Measurements from ENCODE around the gene TBCD. TPM values are rescaled to one million over a fixed set of nuclear protein-coding genes. Genes with fewer than 3 reads are reported as not detected.
A peak's percentile ranks its signal among the peaks of the same experiment; 100 is the strongest.
"Not testable (repeated sequence)": the region's sequence is repeated elsewhere in the genome, so short reads cannot be mapped to it uniquely, and the experiment has no call there.

Gene TBCD
- total RNA-seq, 5 donors from 2014 or later (not counting 1 experiment from before 2014, with no cell fraction given): 94.4 to 262 (median 223) TPM

- ATAC-seq (replicated peaks in 1 of 4): no peak
- Mint-ChIP-seq H3K36me3 (peaks cover 7% of the 10 kb centered on the region), H3K27me3 (no peaks in the 10 kb centered on the region), H3K9me3 (no peaks in the 10 kb centered on the region), H3K4me1 (peaks cover 41 to 60% (median 41%) of the 10 kb centered on the region in 3 donors), H3K4me3 (peak overlapping the region in 2 of 3 donors; percentile 67 to 73), H3K27ac (peak overlapping the region; percentile 85 to 88)
- H3K27ac ChIP-seq (ENCODE audit: low read length): no peak overlapping the region
- no peak overlapping the region for H3K4me3 ChIP-seq (ENCODE audit: control insufficient read depth in 1 of 2, extremely low read depth in 1 of 2, low read length in 1 of 2)
- 93% methylated on average over 11 of the region's 15 CpGs for WGBS (ENCODE audit: insufficient coverage)
- H3K9me3 ChIP-seq: no peaks in the 10 kb centered on the region
- H3K27me3 ChIP-seq (replicated peaks in 1 of 2; ENCODE audit: control insufficient read depth in 2 of 2, extremely low read depth in 1 of 2, insufficient read depth in 2 of 2, low read length in 1 of 2): no peaks in the 10 kb centered on the region
- CTCF ChIA-PET: no interaction called here
- H3K4me1 ChIP-seq (ENCODE audit: control insufficient read depth in 1 of 2, extremely low read depth in 1 of 2, insufficient read depth in 2 of 2, low read length in 2 of 2): peaks cover 17 to 26% of the 10 kb centered on the region in 2 experiments
- DNase-seq: no peak
- peaks cover 0 to 3% of the 10 kb centered on the region in 2 donors for H3K36me3 ChIP-seq (ENCODE audit: control insufficient read depth in 2 of 2, extremely low read depth in 1 of 2, insufficient read depth in 1 of 2, low read length in 1 of 2)
- POLR2A ChIA-PET: no interaction called here
These were observed 233.0 kb downstream of the TBCD start for GRCh38 chr17:82984751-82985427.

- peaks cover 10% of the 10 kb centered on the region for H3K36me3 Mint-ChIP-seq
- Histone ChIP-seq H3K36me3 (ENCODE audit: control insufficient read depth in 2 of 2, extremely low read depth in 1 of 2, insufficient read depth in 1 of 2, low read length in 1 of 2) (peaks cover 0 to 3% of the 10 kb centered on the region in 2 donors), H3K4me3 (ENCODE audit: control insufficient read depth in 1 of 2, extremely low read depth in 1 of 2, low read length in 1 of 2) (no peak overlapping the region), H3K27ac (ENCODE audit: low read length) (peak overlapping the region; percentile 66), H3K9me3 (no peaks in the 10 kb centered on the region), H3K4me1 (ENCODE audit: control insufficient read depth in 1 of 2, extremely low read depth in 1 of 2, insufficient read depth in 2 of 2, low read length in 2 of 2) (peaks cover 17 to 26% of the 10 kb centered on the region in 2 experiments), H3K27me3 (replicated peaks in 1 of 2; ENCODE audit: control insufficient read depth in 2 of 2, extremely low read depth in 1 of 2, insufficient read depth in 2 of 2, low read length in 1 of 2) (no peaks in the 10 kb centered on the region)
- ChIA-PET POLR2A (no interaction called here), CTCF (no interaction called here)
- peaks cover 40 to 56% (median 41%) of the 10 kb centered on the region in 3 donors for H3K4me1 Mint-ChIP-seq
- H3K9me3 Mint-ChIP-seq: no peaks in the 10 kb centered on the region
- H3K27me3 Mint-ChIP-seq: no peaks in the 10 kb centered on the region
- peak overlapping the region; percentile 85 to 88 for H3K27ac Mint-ChIP-seq
- WGBS (ENCODE audit: insufficient coverage): 100% methylated on average over 1 of the region's 11 CpGs
- ATAC-seq (replicated peaks in 1 of 4): no peak
- peak in 1 of 35 experiments; percentile 23 for DNase-seq
- H3K4me3 Mint-ChIP-seq: peak overlapping the region; percentile 59 to 73 (median 67)
These were observed 233.6 kb downstream of the TBCD start for GRCh38 chr17:82985428-82985805.

GRCh38 chr17:82985973-82986372 lies 234.1 kb downstream of the TBCD start:
- ChIA-PET CTCF (interaction anchor here in 1 of 2 donors (0.6 kb wide), 1 partner anchor 35 kb away, joined by 3 read pairs; no protein-coding TSS in a partner anchor), POLR2A (no interaction called here)
- 6% methylated on average over 10 of the region's 17 CpGs for WGBS (ENCODE audit: insufficient coverage)
- Mint-ChIP-seq H3K9me3 (no peaks in the 10 kb centered on the region), H3K4me1 (peaks cover 37 to 52% (median 41%) of the 10 kb centered on the region in 3 donors), H3K36me3 (peaks cover 10% of the 10 kb centered on the region), H3K4me3 (peak overlapping the region; percentile 59 to 73 (median 67)), H3K27me3 (no peaks in the 10 kb centered on the region), H3K27ac (peak overlapping the region; percentile 85 to 88)
- DNase-seq: peak; percentile 27 to 76 (median 61)
- H3K9me3 ChIP-seq: no peaks in the 10 kb centered on the region
- peaks cover 0 to 3% of the 10 kb centered on the region in 2 donors for H3K36me3 ChIP-seq (ENCODE audit: control insufficient read depth in 2 of 2, extremely low read depth in 1 of 2, insufficient read depth in 1 of 2, low read length in 1 of 2)
- H3K27me3 ChIP-seq (replicated peaks in 1 of 2; ENCODE audit: control insufficient read depth in 2 of 2, extremely low read depth in 1 of 2, insufficient read depth in 2 of 2, low read length in 1 of 2): no peaks in the 10 kb centered on the region
- peak; percentile 92 to 97 (median 96) for ATAC-seq (replicated peaks in 1 of 4)
- H3K27ac ChIP-seq (ENCODE audit: low read length): peak overlapping the region; percentile 66
- H3K4me3 ChIP-seq (ENCODE audit: control insufficient read depth in 1 of 2, extremely low read depth in 1 of 2, low read length in 1 of 2): peak overlapping the region; percentile 14 to 56
- H3K4me1 ChIP-seq (ENCODE audit: control insufficient read depth in 1 of 2, extremely low read depth in 1 of 2, insufficient read depth in 2 of 2, low read length in 2 of 2): peaks cover 17 to 26% of the 10 kb centered on the region in 2 experiments

GRCh38 chr17:82989051-82989450 lies 237.2 kb downstream of the TBCD start:
- DNase-seq; H3K36me3 ChIP-seq (ENCODE audit: control insufficient read depth in 2 of 2, extremely low read depth in 1 of 2, insufficient read depth in 1 of 2, low read length in 1 of 2); H3K9me3 ChIP-seq; H3K27ac ChIP-seq (ENCODE audit: low read length); POLR2A ChIA-PET; H3K4me3 ChIP-seq (ENCODE audit: control insufficient read depth in 1 of 2, extremely low read depth in 1 of 2, low read length in 1 of 2); H3K27me3 Mint-ChIP-seq; H3K27ac Mint-ChIP-seq; H3K27me3 ChIP-seq (replicated peaks in 1 of 2; ENCODE audit: control insufficient read depth in 2 of 2, extremely low read depth in 1 of 2, insufficient read depth in 2 of 2, low read length in 1 of 2); ATAC-seq (replicated peaks in 1 of 4); H3K4me3 Mint-ChIP-seq: not testable (repeated sequence)
- Mint-ChIP-seq H3K9me3 (peaks cover 5 to 22% (median 11%) of the 10 kb centered on the region in 3 donors), H3K4me1 (peaks cover 31 to 46% (median 38%) of the 10 kb centered on the region in 3 donors), H3K36me3 (peaks cover 35% of the 10 kb centered on the region)
- H3K4me1 ChIP-seq (ENCODE audit: control insufficient read depth in 1 of 2, extremely low read depth in 1 of 2, insufficient read depth in 2 of 2, low read length in 2 of 2): peaks cover 17 to 26% of the 10 kb centered on the region in 2 experiments
- WGBS (ENCODE audit: insufficient coverage): 80% methylated on average over 1 of the region's 3 CpGs
- CTCF ChIA-PET: interaction anchor here in 1 of 2 donors (0.5 kb wide), 1 partner anchor 62 kb away, joined by 3 read pairs; no protein-coding TSS in a partner anchor

- 100% methylated on average over 1 of the region's 5 CpGs for WGBS (ENCODE audit: insufficient coverage)
- no peaks in the 10 kb centered on the region for H3K27me3 Mint-ChIP-seq
- H3K27ac Mint-ChIP-seq: no peak overlapping the region
- Histone ChIP-seq H3K27ac (ENCODE audit: low read length) (no peak overlapping the region), H3K36me3 (ENCODE audit: control insufficient read depth in 2 of 2, extremely low read depth in 1 of 2, insufficient read depth in 1 of 2, low read length in 1 of 2) (no peaks in the 10 kb centered on the region), H3K27me3 (replicated peaks in 1 of 2; ENCODE audit: control insufficient read depth in 2 of 2, extremely low read depth in 1 of 2, insufficient read depth in 2 of 2, low read length in 1 of 2) (no peaks in the 10 kb centered on the region), H3K4me3 (ENCODE audit: control insufficient read depth in 1 of 2, extremely low read depth in 1 of 2, low read length in 1 of 2) (no peak overlapping the region), H3K4me1 (ENCODE audit: control insufficient read depth in 1 of 2, extremely low read depth in 1 of 2, insufficient read depth in 2 of 2, low read length in 2 of 2) (peaks cover 16 to 19% of the 10 kb centered on the region in 2 experiments), H3K9me3 (peaks cover 5% of the 10 kb centered on the region)
- ChIA-PET CTCF (no interaction called here), POLR2A (no interaction called here)
- H3K9me3 Mint-ChIP-seq: peaks cover 5 to 27% (median 11%) of the 10 kb centered on the region in 3 donors
- H3K4me1 Mint-ChIP-seq: peaks cover 31 to 40% (median 33%) of the 10 kb centered on the region in 3 donors
- H3K36me3 Mint-ChIP-seq: peaks cover 41% of the 10 kb centered on the region
- ATAC-seq (replicated peaks in 1 of 4) (no peak), DNase-seq (no peak)
- H3K4me3 Mint-ChIP-seq: no peak overlapping the region
These were observed 238.0 kb downstream of the TBCD start for GRCh38 chr17:82989881-82990280.

- CTCF ChIA-PET: no interaction called here
- no peaks in the 10 kb centered on the region for H3K36me3 ChIP-seq (ENCODE audit: control insufficient read depth in 2 of 2, extremely low read depth in 1 of 2, insufficient read depth in 1 of 2, low read length in 1 of 2)
- Mint-ChIP-seq H3K4me3 (no peak overlapping the region), H3K4me1 (peaks cover 3 to 8% (median 4%) of the 10 kb centered on the region in 3 donors), H3K27me3 (no peaks in the 10 kb centered on the region), H3K36me3 (peaks cover 46% of the 10 kb centered on the region), H3K9me3 (peaks cover 5 to 27% (median 11%) of the 10 kb centered on the region in 3 donors), H3K27ac (no peak overlapping the region)
- DNase-seq (no peak), ATAC-seq (replicated peaks in 1 of 4) (no peak)
- H3K9me3 ChIP-seq: peaks cover 5% of the 10 kb centered on the region
- no peak overlapping the region for H3K4me3 ChIP-seq (ENCODE audit: control insufficient read depth in 1 of 2, extremely low read depth in 1 of 2, low read length in 1 of 2)
- POLR2A ChIA-PET: no interaction called here
- no peaks in the 10 kb centered on the region for H3K4me1 ChIP-seq (ENCODE audit: control insufficient read depth in 1 of 2, extremely low read depth in 1 of 2, insufficient read depth in 2 of 2, low read length in 2 of 2)
- no peak overlapping the region for H3K27ac ChIP-seq (ENCODE audit: low read length)
- no peaks in the 10 kb centered on the region for H3K27me3 ChIP-seq (replicated peaks in 1 of 2; ENCODE audit: control insufficient read depth in 2 of 2, extremely low read depth in 1 of 2, insufficient read depth in 2 of 2, low read length in 1 of 2)
These were observed 241.1 kb downstream of the TBCD start for GRCh38 chr17:82993005-82993404.
